GM19351 (cell line): Measurements from ENCODE around the gene SMIM15.

ENCODE experiments used
- ATAC-seq: cut with Tn5 transposase; IDR thresholded peaks from one replicate; pipeline ENCODE4 v1.9.1; 2021; ENCODE audit warnings: mild to moderate bottlenecking, moderate library complexity; ENCODE audit not compliant: unreplicated experiment

The SMIM15 gene

DNA sequence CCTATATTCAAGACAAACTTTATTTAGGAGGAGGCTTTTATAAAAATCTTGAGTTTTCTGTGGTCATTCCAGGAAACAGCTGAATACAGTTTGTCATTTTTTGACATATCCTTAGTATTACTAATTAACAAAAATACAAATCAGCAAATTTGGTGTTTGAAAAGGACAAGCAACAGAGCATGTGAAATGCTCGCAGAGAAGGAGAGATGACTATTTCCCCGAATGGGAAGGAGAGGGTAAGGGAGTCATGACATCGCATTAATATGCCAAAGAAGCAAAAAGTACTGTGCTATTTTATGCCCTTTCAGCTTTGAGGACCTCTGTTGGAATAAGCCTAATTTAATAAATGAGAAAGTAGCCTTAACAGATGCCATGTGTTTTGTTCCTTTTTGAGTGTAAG lies 1.8 kb downstream of the SMIM15 start:
- no peak for ATAC-seq

DNA sequence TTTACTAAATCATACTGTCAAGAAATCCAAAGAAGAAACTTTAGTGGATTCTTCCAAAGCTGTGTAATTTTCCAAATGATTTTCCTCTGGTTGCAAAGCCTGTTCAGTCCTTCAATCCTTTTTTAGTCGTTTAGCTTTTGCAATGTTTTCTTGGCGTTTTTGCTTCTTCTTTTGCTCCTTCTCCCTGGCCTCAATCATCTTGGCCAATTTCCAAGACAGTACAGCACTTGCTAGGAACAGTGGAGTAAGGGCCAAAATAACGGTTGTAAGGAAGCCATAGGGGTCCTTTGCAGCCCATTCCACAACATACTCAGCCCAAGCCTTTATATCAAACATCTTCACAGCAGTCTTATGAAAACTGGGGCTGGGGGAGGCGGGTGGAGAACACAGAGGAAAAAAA lies 2.4 kb downstream of the SMIM15 start:
- ATAC-seq, result no peak

DNA sequence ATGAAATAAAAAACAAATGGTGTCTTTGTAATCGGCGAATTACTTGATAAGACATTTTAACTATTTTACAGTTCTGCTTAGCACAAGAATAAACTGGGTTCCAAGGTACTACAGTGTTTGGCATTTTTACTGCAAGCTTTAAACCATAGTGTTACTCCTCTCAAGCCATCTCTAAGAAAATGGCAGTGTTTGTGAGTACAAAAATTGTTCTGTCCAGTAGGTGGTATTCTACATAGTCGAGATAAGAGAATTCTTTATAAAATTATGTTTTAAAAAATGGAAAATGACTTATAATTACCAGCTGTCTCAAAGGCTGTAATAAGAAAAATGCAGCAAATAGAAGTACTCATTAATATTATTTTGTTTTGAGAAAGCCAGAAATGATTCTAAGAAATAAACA lies 3.2 kb downstream of the SMIM15 start:
- no peak for ATAC-seq

DNA sequence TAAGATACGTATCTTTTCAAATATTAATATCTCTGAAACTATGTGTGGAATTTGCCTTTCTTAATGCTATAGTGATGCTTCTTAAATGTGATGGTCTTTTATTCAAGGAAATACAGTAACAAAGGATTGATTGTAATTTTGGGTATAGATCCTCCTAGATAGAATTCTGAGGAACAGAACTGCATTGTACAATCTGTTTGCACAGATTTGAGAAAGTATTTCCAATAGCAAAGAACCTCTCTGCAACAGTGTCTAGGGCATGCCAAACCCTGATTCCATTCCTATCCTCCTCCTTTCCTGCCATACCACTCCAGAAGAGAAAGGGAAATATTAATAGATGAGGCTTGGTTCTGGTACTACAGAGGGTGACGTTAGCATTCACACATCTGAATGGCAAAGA lies 10.4 kb downstream of the SMIM15 start:
- no peak for ATAC-seq

DNA sequence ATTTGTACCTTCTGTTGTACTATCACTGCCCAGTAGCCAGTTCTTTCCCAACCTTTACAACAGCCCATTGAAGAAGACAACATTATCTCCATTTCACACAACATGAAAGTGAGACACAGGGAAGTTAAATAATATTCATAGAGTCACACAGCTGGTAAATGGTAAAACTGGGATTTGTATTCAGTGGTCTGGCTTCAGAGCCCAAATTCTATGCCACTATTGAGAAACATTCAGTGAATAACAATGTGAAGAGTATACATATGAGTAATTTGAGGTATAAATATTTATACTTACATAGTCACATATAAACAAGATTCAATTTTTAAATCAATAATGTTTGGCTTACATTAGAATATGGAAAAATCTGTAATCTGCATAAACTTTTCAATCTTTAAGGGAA lies 13.8 kb downstream of the SMIM15 start:
- ATAC-seq, result no peak

DNA sequence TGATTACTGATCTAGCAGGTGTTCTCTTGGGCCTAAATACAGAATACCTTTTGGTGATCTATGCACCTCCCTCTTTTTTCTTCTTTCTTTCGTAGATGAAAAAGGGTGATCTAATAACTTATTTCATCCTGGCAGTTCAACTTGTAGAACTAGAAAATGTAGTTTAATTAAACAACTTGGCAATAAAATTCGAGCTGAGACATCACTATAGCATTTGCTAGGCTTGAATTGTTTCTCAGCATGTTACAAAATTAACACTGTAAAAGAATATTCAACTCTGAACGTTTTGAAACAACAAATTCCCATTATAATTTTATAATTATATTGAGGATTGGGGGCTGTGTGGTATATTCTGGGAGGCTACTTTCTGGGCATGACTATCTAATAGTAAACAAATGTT lies 19.5 kb downstream of the SMIM15 start:
- no peak for ATAC-seq

DNA sequence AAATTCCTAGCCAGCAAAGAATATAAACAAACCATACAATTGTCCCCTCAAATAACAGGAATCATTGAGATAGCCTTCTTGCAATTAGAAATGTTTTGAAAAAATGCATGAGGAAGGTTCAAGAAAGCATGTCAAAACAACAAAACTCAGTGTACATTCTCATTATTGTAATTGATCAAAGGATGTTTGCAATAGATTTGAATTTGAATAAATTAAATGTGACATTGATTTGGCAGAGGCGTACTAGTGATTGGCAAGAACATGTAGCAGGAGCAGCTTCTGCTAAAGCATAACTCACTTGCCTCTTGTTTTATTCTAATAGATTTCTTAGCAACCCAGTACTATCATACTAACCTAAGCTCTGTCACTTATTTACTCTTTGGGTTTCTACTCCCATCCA lies 19.9 kb downstream of the SMIM15 start:
- no peak for ATAC-seq

DNA sequence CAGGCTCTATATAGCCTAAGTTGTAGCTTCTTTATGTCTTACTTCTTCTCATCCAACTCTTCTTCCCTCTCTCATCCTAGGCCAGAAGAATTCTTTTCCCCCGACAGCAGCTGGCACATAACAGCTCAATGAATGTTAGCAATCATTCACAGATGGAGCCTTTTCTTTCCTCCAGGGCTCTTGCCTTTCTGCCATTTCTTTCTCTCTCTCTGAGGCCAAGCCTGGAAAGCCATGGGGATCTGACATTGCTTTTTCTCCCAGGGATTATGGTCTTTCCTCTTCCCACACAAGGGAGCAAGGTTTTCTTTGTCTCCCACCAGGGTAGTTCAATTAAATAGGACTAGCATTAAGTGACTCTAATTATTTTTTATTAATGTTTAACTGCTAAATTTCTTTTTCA lies 20.5 kb downstream of the SMIM15 start:
- ATAC-seq, result no peak

DNA sequence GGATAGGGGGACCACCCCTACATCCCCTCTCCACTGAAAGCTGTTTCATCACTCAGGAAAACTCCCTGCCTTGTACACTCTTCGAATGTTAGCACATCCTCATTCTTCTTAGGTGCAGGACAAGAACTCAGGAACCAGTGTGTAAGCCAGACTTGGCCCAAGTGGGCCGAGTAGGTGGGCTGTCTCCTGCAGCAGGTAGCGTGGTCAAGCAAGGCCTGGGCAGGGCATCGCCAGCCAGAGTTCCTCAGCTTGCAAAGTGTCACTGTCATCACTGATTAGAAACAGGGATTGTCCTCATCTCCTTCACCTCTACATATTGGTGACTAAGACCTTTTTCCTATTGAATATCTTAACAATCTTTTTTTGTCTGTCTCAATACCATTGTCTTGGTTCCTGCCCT lies 22.3 kb downstream of the SMIM15 start:
- no peak for ATAC-seq

DNA sequence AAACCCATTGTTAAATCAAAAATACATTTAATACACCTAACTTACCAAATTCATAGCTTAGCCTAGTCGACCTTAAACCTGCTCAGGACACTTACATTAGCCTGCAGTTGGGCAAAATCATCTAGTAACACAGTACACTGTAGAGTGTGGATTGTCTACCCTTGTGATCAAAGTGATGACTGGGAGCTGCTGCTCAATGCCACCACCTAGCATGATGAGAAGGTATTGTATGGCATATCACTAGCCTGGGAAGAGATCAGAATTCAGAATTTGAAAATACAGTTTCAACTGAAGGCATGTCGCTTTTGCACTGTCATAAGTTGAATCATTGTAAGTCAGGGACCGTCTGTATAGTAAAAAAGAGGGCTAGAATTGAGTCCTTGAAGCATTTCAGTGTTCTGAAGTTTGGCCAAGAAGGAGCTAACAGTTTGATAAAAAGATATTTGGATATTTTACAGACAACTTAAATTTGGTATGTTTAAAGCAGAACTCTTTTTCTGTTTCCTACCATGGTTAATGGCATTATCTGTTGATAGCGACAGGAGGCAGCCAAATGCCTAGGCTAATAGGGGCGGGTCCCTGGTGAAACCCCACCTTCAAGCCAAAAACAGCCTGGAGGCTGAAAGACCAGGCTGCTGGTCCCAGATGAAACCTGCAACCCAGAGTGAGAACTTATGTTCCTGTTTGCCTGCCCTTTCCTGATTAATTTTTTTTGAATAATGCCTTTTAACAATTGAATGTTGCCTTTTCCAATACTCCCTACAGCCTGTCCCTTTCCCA lies 23.0 kb downstream of the SMIM15 start:
- no peak for ATAC-seq

DNA sequence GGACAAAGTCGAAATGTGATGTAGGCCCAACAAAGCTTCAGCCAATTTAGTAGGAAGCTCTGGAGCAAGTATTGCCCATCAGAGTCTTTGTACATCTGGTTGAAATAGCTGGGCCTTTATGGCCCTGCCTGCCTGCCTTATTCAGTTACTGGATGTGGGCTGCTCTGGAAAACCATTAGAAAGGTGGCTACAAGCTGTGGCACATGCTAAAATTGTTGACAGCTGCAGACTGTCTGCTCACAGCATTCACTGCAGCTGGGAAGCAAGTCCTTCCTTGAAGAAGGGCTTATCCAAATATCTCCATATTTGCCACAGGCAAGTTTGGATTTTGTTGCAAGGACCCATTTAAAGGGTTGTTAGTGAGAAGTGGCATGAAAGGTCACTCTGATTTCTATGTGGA lies 24.4 kb downstream of the SMIM15 start:
- ATAC-seq, result no peak

DNA sequence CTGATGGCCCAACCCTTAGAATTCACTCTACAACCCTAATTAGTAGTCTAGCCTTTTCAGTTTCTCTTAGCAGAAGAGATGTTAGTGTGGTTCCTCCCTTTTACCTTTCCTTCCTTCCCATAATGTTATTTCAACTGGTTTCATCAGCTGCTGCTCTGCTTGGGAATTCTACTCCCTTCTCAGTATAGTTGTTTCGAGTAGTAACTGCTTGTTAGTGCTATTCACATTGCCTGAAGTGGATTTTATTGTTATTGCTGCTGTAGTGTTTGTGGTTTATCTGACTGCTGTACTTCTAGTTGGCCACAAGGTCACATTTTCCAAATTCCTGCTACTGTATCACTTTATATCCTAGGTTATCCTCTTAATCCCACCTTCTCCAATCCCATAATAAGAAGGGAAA lies 29.7 kb downstream of the SMIM15 start:
- ATAC-seq, result no peak

DNA sequence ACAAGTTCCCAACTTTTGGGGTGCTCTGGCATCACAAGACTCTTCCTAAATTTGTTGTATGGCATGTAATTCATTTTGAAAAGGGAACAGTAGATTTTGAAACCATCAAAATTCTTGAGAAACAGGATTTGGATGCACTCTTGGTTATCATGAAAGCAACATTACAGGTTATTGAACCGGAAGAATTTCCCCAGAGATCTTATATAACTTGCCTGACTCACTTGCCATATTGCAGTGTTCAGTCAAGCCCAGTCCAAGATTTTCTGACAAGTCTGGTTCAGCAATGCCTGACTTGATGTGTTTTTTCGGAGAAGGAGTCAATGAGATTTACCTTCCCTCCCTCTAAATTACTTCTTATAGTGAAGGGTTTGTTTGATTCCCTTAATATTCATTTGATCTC lies 32.0 kb downstream of the SMIM15 start:
- no peak for ATAC-seq

DNA sequence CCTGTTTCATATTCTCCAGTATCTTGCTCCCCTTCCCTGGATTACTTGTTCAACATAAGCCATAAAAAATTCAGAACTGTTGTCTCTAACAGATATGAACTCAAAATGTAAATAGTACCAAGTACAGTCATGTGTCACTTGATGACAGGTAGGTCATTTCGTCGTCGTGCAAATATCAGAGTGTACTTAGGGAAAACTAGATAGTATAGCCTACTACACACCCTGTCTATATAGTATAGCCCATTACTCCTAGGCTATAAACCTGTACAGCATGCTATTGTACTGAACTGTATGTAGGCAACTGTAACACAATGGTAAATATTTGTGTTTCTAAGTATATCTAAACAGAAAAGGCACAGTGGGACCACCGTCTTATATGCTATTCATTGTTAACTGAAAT lies 39.1 kb downstream of the SMIM15 start:
- ATAC-seq, result no peak

DNA sequence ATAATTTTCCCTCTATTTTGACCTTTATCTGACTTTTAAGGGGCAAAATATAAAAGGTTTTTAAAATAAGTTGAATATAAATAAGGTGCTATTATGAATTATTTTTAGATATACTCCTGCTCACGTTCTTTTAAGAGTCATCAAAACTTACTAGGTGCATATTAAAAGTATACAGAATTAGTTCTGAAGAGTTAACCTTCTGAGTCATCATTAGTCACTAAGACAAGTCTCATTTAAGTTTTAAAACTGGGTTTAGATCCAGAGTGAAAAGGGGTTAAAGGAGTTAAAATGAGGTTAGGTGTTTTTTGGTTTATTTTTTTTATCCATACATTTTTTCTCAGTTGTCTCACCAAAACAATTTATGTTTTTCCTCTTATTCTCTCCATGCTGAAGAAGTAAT lies 41.7 kb downstream of the SMIM15 start:
- no peak for ATAC-seq

DNA sequence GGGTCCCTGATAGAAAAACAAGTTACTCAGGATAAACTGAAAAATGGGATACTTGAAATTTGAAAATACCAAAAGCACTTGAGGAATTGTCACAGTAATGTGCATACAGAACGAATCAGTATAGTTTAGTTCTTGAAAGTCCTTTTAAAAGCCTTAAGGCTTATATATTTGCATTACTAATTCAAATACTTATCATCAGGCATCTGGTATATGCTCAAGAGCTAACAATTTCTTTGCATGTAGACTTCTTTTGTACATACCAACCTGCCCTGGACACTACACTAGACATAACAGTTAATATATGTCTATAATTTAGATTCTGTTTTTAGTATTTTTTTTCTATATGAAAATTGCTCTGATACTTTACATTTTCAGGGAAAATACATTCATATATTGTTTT lies 43.2 kb downstream of the SMIM15 start:
- no peak for ATAC-seq

DNA sequence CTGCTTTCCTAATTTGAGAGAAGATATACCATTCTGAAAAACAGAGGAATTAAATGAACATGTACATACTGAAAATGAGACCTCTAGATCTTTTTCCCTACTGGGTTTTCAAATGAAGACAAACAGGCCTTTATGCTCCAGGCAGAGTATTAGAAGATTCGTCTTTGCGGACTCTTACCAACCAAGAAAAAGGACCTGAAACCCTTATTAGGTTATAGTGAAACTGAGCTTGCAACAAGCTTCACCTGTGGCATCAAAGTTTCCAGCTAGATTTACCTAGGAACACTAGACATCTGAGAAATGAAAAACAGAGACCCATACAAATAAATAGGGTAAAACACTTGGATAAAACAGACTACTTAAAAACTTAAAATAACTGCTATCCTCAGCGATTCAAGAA lies 46.3 kb downstream of the SMIM15 start:
- ATAC-seq, result peak; percentile 73

DNA sequence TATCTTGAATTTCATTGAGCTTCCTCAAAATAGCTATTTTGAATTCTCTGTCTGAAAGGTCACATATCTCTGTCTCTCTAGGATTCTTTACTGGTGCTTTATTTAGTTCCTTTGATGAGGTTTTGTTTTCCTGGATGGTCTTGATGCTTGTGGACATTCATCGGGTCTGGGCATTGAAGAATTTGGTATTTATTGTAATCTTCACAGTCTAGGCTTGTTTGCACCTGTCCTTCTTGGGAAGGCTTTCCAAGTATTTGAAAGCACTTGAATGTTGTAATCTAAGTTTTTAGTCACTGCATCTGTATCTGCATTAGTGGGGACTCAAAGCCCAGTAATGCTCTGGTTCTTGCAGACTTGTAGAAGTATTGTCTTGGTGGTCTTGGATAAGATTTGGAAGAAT lies 47.8 kb downstream of the SMIM15 start:
- no peak for ATAC-seq
